Measurements from ENCODE around the gene GATAD1. TPM values are rescaled to one million over a fixed set of nuclear protein-coding genes. Genes with fewer than 3 reads are reported as not detected.
A peak's percentile ranks its signal among the peaks of the same experiment; 100 is the strongest.

GATAD1 gene
- total RNA-seq = 53.2 to 54.7 TPM (median 53.6 TPM) in 3 replicates

DNA sequence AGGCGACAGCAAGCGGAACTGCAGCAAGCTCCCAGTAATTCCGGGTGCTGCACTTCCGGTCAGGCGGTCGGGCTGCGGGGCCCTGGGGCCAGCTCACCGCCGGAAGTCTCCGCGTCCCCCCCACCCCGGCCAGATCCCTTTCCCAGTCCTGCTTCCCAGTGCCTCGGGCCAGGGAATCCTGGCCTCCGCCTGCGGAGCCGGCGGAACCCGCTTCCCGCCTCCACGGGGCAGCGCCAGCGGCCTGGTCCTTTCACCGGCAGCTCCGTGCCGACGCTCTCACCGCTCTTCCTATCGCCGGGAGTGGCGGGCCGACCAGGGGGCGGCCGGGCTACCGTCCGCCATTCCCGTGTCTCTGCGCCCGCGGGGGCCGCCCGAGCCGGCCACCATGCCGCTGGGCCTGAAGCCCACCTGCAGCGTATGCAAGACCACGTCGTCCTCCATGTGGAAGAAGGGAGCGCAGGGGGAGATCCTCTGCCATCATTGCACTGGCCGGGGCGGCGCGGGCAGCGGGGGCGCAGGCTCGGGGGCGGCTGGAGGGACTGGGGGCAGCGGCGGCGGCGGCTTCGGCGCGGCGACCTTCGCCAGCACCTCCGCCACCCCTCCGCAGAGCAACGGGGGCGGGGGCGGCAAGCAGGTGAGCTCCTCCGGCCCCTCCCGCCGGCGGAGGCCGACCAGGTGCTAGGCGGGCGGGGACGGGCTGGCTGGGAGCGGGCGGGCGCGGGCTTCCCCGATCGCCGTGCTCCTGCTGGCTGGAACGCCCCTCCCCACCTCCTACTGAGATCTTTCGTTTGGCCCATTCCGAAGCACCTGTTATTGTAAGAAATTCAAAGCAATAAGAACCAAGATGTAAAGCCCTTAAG, at the start of gene GATAD1:
GATAD1 (plus strand) TSS at position 138 of the 860 bp plus-strand sequence; CDS start at position 386, 248 bp downstream.
- Mint-ChIP-seq H3K27ac (peak within 1 kb of the TSS; percentile 90), H3K9me3 (peaks cover 4% of the 10 kb centered on the region), H3K4me1 (peaks cover 11% of the 10 kb centered on the region), H3K4me3 (peak within 1 kb of the TSS; percentile 77), H3K27me3 (ENCODE audit: low read depth) (no peaks in the 10 kb centered on the region), H3K36me3 (peaks cover 7% of the 10 kb centered on the region)
- DNase-seq (ENCODE audit: low spot score in 2 of 2, unreplicated experiment in 2 of 2) = peak; percentile 75 to 87
- TF ChIP-seq, protein P1, sequence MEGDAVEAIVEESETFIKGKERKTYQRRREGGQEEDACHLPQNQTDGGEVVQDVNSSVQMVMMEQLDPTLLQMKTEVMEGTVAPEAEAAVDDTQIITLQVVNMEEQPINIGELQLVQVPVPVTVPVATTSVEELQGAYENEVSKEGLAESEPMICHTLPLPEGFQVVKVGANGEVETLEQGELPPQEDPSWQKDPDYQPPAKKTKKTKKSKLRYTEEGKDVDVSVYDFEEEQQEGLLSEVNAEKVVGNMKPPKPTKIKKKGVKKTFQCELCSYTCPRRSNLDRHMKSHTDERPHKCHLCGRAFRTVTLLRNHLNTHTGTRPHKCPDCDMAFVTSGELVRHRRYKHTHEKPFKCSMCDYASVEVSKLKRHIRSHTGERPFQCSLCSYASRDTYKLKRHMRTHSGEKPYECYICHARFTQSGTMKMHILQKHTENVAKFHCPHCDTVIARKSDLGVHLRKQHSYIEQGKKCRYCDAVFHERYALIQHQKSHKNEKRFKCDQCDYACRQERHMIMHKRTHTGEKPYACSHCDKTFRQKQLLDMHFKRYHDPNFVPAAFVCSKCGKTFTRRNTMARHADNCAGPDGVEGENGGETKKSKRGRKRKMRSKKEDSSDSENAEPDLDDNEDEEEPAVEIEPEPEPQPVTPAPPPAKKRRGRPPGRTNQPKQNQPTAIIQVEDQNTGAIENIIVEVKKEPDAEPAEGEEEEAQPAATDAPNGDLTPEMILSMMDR (IDR thresholded peaks at IDR 0.05; ENCODE audit: unreplicated experiment) = peak; percentile 52

GRCh38 chr7:92397542-92397941, 49.7 kb upstream of the GATAD1 start:
- no peak overlapping the region for H3K27ac Mint-ChIP-seq

GRCh38 chr7:92400013-92400412, 47.3 kb upstream of the GATAD1 start:
- no peaks in the 10 kb centered on the region for H3K9me3 Mint-ChIP-seq
- peaks cover 19% of the 10 kb centered on the region for H3K36me3 Mint-ChIP-seq
- peaks cover 4% of the 10 kb centered on the region for H3K4me1 Mint-ChIP-seq
- no peak overlapping the region for H3K27ac Mint-ChIP-seq
- TF ChIP-seq, protein P1 (IDR thresholded peaks at IDR 0.05; ENCODE audit: unreplicated experiment) = no peak
- H3K27me3 Mint-ChIP-seq (ENCODE audit: low read depth) = no peaks in the 10 kb centered on the region
- H3K4me3 Mint-ChIP-seq = no peak overlapping the region
- DNase-seq (ENCODE audit: low spot score in 2 of 2, unreplicated experiment in 2 of 2) = no peak

More at GRCh38 chr7:92397542-92397941, 49.7 kb upstream of the GATAD1 start:
- Mint-ChIP-seq H3K36me3 (peaks cover 19% of the 10 kb centered on the region), H3K4me1 (peaks cover 1% of the 10 kb centered on the region), H3K27me3 (ENCODE audit: low read depth) (no peaks in the 10 kb centered on the region), H3K9me3 (no peaks in the 10 kb centered on the region), H3K4me3 (no peak overlapping the region)
- DNase-seq (ENCODE audit: low spot score in 2 of 2, unreplicated experiment in 2 of 2) = no peak
- TF ChIP-seq, protein P1 (IDR thresholded peaks at IDR 0.05; ENCODE audit: unreplicated experiment) = no peak

GRCh38 chr7:92402920-92403759, 44.1 kb upstream of the GATAD1 start:
- peak overlapping the region; percentile 34 for H3K27ac Mint-ChIP-seq
- H3K4me1 Mint-ChIP-seq = peaks cover 4% of the 10 kb centered on the region
- H3K36me3 Mint-ChIP-seq = peaks cover 11% of the 10 kb centered on the region
- TF ChIP-seq, protein P1 (IDR thresholded peaks at IDR 0.05; ENCODE audit: unreplicated experiment) = no peak
- H3K27me3 Mint-ChIP-seq (ENCODE audit: low read depth) = no peaks in the 10 kb centered on the region
- no peaks in the 10 kb centered on the region for H3K9me3 Mint-ChIP-seq
- DNase-seq (ENCODE audit: low spot score in 2 of 2, unreplicated experiment in 2 of 2) = no peak
- H3K4me3 Mint-ChIP-seq = no peak overlapping the region

- DNase-seq (ENCODE audit: low spot score in 2 of 2, unreplicated experiment in 2 of 2) = no peak
- no peaks in the 10 kb centered on the region for H3K27me3 Mint-ChIP-seq (ENCODE audit: low read depth)
- no peaks in the 10 kb centered on the region for H3K9me3 Mint-ChIP-seq
- TF ChIP-seq, protein P1 (IDR thresholded peaks at IDR 0.05; ENCODE audit: unreplicated experiment) = no peak
- H3K27ac Mint-ChIP-seq = no peak overlapping the region
- H3K4me3 Mint-ChIP-seq = no peak overlapping the region
- peaks cover 5% of the 10 kb centered on the region for H3K36me3 Mint-ChIP-seq
- H3K4me1 Mint-ChIP-seq = peaks cover 4% of the 10 kb centered on the region
These were observed 43.6 kb upstream of the GATAD1 start for GRCh38 chr7:92403760-92404074.
